GM19455 (cell line): Measurements from ENCODE around the gene ACCSL.
A peak's percentile ranks its signal among the peaks of the same experiment; 100 is the strongest.

Experiments used
- ATAC-seq: cut with Tn5 transposase; IDR thresholded peaks from one replicate; pipeline ENCODE4 v1.9.1; 2021; ENCODE audit not compliant: unreplicated experiment

ACCSL gene

GRCh38 chr11:44049832-44050231, 2.1 kb downstream of the ACCSL start:
- ATAC-seq = no peak

GRCh38 chr11:44051171-44051570, 3.4 kb downstream of the ACCSL start:
- no peak for ATAC-seq

GRCh38 chr11:44057340-44057739, 9.6 kb downstream of the ACCSL start:
- no peak for ATAC-seq

GRCh38 chr11:44058275-44058674, 10.5 kb downstream of the ACCSL start:
- no peak for ATAC-seq

GRCh38 chr11:44065161-44065661, 17.4 kb downstream of the ACCSL start:
- ATAC-seq = no peak

- peak; percentile 96 for ATAC-seq
These were observed 18.3 kb downstream of the ACCSL start, which contains the start of gene ACCS for GRCh38 chr11:44065841-44066731. ACCS (plus strand) TSS chr11:44066270; CDS start chr11:44067628, 1,358 bp downstream.

- no peak for ATAC-seq
These were observed 19.0 kb downstream of the ACCSL start for GRCh38 chr11:44066732-44067141.

GRCh38 chr11:44067266-44067665, 19.5 kb downstream of the ACCSL start:
- no peak for ATAC-seq

GRCh38 chr11:44068180-44068579, 20.4 kb downstream of the ACCSL start:
- no peak for ATAC-seq

- no peak for ATAC-seq
These were observed 23.4 kb downstream of the ACCSL start for GRCh38 chr11:44071157-44071556.

GRCh38 chr11:44072757-44073658, 25.2 kb downstream of the ACCSL start:
- no peak for ATAC-seq

GRCh38 chr11:44078794-44079193, 31.0 kb downstream of the ACCSL start:
- ATAC-seq = no peak

GRCh38 chr11:44079376-44079775, 31.6 kb downstream of the ACCSL start:
- no peak for ATAC-seq

GRCh38 chr11:44080951-44081350, 33.2 kb downstream of the ACCSL start:
- no peak for ATAC-seq

GRCh38 chr11:44082645-44083044, 34.9 kb downstream of the ACCSL start:
- no peak for ATAC-seq

- no peak for ATAC-seq
These were observed 35.7 kb downstream of the ACCSL start for GRCh38 chr11:44083433-44083832.

- ATAC-seq = no peak
These were observed 36.1 kb downstream of the ACCSL start for GRCh38 chr11:44083906-44084305.

- ATAC-seq = no peak
These were observed 37.5 kb downstream of the ACCSL start for GRCh38 chr11:44085330-44085729.

GRCh38 chr11:44088377-44088776, 40.6 kb downstream of the ACCSL start:
- no peak for ATAC-seq

GRCh38 chr11:44088871-44089270, 41.1 kb downstream of the ACCSL start:
- no peak for ATAC-seq

- no peak for ATAC-seq
These were observed 42.8 kb downstream of the ACCSL start for GRCh38 chr11:44090539-44090938.
